Small intestine (tissue), 7 donors: ENCODE data around the gene C20orf144. TPM values are rescaled to one million over a fixed set of nuclear protein-coding genes. Genes with fewer than 3 reads are reported as not detected.
"Not testable (repeated sequence)": the region's sequence is repeated elsewhere in the genome, so short reads cannot be mapped to it uniquely, and the experiment has no call there.

Source experiments
- DNase-seq, 2 donors: peaks; one replicate each; pipeline versions ENCODE4 v3.0.0 to v3.0.0-alpha.2; 2013
- FAIRE-seq: peaks from 2 replicates; lab custom pipeline; 2012; peaks lifted over from hg19 to GRCh38; lab: Jason Lieb, UNC
- H3K27ac ChIP-seq, 3 donors: one replicate each; pipeline ENCODE4 v1.5.1; 2013; ENCODE audit warnings: low read length in 2 of 3, mild to moderate bottlenecking in 2 of 3, control low read depth in 1 of 3, inconsistent platforms in 1 of 3, low read depth in 1 of 3, moderate library complexity in 1 of 3
- H3K27me3 ChIP-seq, 3 donors: one replicate each; pipeline ENCODE4 v1.6.1; 2013; ENCODE audit warnings: low read length in 3 of 3, inconsistent platforms in 1 of 3; ENCODE audit not compliant: control insufficient read depth in 3 of 3, insufficient read depth in 3 of 3
- H3K36me3 ChIP-seq, 3 donors: one replicate each; pipeline ENCODE4 v1.6.1; 2013; ENCODE audit warnings: low read length in 3 of 3, inconsistent platforms in 1 of 3, low read depth in 1 of 3, mild to moderate bottlenecking in 1 of 3, moderate library complexity in 1 of 3; ENCODE audit not compliant: control insufficient read depth in 3 of 3, insufficient read depth in 2 of 3
- H3K4me1 ChIP-seq, 3 donors: one replicate each; pipeline ENCODE4 v1.6.1; 2013; ENCODE audit warnings: low read length in 2 of 3, inconsistent platforms in 1 of 3, low read depth in 1 of 3, mild to moderate bottlenecking in 1 of 3, moderate library complexity in 1 of 3; ENCODE audit not compliant: control insufficient read depth in 3 of 3, insufficient read depth in 2 of 3
- H3K4me3 ChIP-seq, 3 donors: one replicate each; pipeline ENCODE4 v1.5.1; 2013; ENCODE audit warnings: low read length in 3 of 3, control low read depth in 1 of 3, inconsistent platforms in 1 of 3, low read depth in 1 of 3, mild to moderate bottlenecking in 1 of 3, moderate library complexity in 1 of 3
- H3K9me3 ChIP-seq, 2 donors: one replicate each; pipeline ENCODE4 v1.6.1; 2013; ENCODE audit warnings: low read depth in 1 of 2, low read length in 1 of 2; ENCODE audit not compliant: control insufficient read depth in 2 of 2, insufficient read depth in 1 of 2
- WGBS, 3 donors: extraction: QIAGEN DNeasy Blood & Tissue Kit; methylation state at CpG; one replicate each; pipeline ENCODE4 v1.1.7; 2013; 5-methylcytosine and 5-hydroxymethylcytosine counted together
- polyA plus RNA-seq, 4 donors: library from polyadenylated mRNA; stranded (reverse) in 3 of 4; unstranded in 1 of 4; fragments of 200-250 nt in 3 of 4; fragments of 120-200 nt in 1 of 4; gene quantifications; one replicate each; pipeline versions ENCODE4 v1.2.1 to v1.2.3, GENCODE V29; 2013
- donor health status: healthy with polysubstance abuse.
- donor health status: control.
- donor health status: control.
- donor health status: Bipolar disorder and iron deficiency.
- donor health status: healthy.

The C20orf144 gene
- polyA plus RNA-seq, 4 donors = 0.07 to 0.41 TPM; not detected in 2

DNA sequence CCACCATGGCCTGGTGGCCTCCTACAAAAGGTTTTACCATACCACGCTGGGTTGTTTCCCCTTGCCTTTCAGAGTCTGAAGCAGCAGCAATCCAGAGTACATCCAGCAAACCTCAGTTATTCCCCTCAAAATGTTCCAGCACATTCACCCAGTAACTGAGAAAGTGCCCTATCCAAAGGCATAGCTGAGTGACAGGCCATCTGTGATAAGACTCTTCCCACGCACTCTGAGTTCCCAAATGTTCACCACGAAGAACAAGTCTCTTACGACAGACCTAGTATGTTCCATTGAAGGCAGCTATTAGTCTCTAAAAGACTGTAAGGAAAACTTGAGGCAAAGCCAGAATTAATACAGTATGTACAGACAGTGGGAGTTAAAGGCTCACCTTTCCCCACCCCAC lies 31.6 kb upstream of the C20orf144 start:
- Histone ChIP-seq H3K4me3 (no peak overlapping the region), H3K9me3 (no peaks in the 10 kb centered on the region), H3K27me3 (no peaks in the 10 kb centered on the region), H3K4me1 (no peaks in the 10 kb centered on the region), H3K27ac (no peak overlapping the region), H3K36me3 (peaks cover 5 to 66% (median 13%) of the 10 kb centered on the region in 3 donors)
- 92 to 96% (median 93%) methylated on average over 4 of the region's 4 CpGs for WGBS, 3 donors
- FAIRE-seq (no peak), DNase-seq (no peak)

DNA sequence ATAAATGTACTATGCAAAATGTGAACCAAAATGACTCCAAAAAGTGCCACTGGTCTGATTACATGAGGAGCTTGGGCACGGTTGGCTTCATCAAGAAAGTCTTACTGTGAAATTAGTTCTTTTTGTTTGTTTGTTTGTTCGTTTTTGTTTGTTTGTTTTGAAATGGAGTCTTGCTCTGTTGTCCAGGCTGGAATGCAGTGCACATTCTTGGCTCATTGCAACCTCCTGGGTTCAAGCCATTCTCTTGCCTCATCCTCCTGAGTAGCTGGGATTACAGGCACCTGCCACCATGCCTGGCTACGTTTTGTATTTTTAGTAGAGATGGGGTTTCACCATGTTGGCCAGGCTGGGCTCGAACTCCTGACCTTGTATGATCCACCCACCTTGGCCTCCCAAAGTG lies 30.2 kb upstream of the C20orf144 start:
- H3K27me3 ChIP-seq, H3K4me3 ChIP-seq, H3K9me3 ChIP-seq, H3K27ac ChIP-seq, FAIRE-seq, H3K4me1 ChIP-seq, DNase-seq: not testable (repeated sequence)
- peaks cover 8 to 64% (median 11%) of the 10 kb centered on the region in 3 donors for H3K36me3 ChIP-seq
- WGBS, 3 donors = 82 to 92% (median 92%) methylated on average over 4 of the region's 4 CpGs

DNA sequence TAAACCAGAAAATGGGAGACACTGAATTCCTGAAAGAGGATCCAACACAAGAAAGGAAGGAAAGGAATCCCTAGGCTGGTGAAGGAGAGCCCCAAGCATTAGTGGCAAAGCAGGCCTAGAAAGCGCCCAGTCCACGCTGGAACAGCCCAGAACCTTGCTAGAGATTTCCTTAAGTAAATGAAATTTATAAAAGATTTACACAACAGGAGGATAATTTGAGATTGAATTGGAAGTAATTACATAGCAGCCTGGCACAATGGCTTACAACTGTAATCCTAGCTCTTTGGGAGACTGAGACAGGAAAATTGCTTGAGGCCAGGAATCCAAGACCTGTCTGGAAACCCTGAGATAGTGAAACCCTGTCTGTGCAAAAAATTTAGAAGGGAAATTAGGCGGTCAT lies 26.8 kb upstream of the C20orf144 start:
- FAIRE-seq = no peak
- no peaks in the 10 kb centered on the region for H3K27me3 ChIP-seq
- H3K36me3 ChIP-seq = peaks cover 9 to 65% (median 20%) of the 10 kb centered on the region in 3 donors
- no peaks in the 10 kb centered on the region for H3K4me1 ChIP-seq
- no peak overlapping the region for H3K4me3 ChIP-seq
- WGBS, 3 donors = 96 to 99% (median 97%) methylated on average over 3 of the region's 3 CpGs
- no peak overlapping the region for H3K27ac ChIP-seq
- DNase-seq = no peak
- no peaks in the 10 kb centered on the region for H3K9me3 ChIP-seq

DNA sequence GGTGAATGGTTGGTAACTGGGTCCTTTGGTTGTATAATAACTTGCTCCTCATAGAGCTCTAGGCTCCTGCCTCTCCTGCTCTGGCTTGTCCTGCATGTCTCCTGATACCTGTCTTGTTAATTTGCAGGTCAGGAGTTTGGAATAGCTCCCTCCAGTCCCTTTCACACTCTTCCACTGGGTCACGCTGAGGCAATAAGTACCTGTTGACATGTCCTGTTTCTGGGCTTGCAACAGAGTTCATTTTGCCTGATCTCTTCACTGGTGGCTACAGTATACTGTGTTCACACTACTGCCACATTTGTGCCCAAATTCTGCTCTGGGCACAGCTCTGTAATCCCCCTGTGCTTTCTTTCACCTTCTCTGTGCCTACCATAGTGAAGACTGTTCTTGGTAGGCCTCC lies 25.4 kb upstream of the C20orf144 start:
- Histone ChIP-seq H3K9me3 (no peaks in the 10 kb centered on the region), H3K36me3 (peaks cover 14 to 63% (median 25%) of the 10 kb centered on the region in 3 donors), H3K4me1 (no peaks in the 10 kb centered on the region), H3K4me3 (no peak overlapping the region), H3K27me3 (no peaks in the 10 kb centered on the region), H3K27ac (no peak overlapping the region)
- DNase-seq (no peak), FAIRE-seq (no peak)
- 91 to 100% (median 96%) methylated on average over 1 of the region's 1 CpG for WGBS, 3 donors

DNA sequence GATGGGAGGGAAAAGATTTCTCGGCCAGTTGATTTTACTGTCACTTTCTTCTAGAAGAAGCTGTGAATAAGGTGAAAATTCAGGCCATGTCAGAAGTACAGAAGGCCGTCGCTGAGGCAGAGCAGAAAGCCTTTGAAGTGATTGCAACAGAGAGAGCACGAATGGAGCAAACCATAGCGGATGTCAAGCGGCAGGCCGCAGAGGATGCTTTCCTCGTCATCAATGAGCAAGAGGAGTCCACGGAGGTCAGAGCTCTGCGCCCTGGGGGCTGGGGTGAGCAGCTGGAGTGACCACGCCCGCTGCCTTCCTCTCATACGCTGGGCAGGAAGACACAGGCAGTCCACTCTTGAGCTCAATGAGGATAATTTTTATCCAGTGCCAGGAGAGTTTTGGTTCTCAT lies 21.8 kb upstream of the C20orf144 start:
- 84 to 88% (median 84%) methylated on average over 13 of the region's 13 CpGs for WGBS, 3 donors
- DNase-seq (no peak), FAIRE-seq (no peak)
- peaks cover 0 to 4% (median 0%) of the 10 kb centered on the region in 3 donors for H3K4me1 ChIP-seq
- no peak overlapping the region for H3K27ac ChIP-seq
- H3K36me3 ChIP-seq = peaks cover 17 to 65% (median 29%) of the 10 kb centered on the region in 3 donors
- H3K9me3 ChIP-seq = no peaks in the 10 kb centered on the region
- no peaks in the 10 kb centered on the region for H3K27me3 ChIP-seq
- H3K4me3 ChIP-seq = no peak overlapping the region

DNA sequence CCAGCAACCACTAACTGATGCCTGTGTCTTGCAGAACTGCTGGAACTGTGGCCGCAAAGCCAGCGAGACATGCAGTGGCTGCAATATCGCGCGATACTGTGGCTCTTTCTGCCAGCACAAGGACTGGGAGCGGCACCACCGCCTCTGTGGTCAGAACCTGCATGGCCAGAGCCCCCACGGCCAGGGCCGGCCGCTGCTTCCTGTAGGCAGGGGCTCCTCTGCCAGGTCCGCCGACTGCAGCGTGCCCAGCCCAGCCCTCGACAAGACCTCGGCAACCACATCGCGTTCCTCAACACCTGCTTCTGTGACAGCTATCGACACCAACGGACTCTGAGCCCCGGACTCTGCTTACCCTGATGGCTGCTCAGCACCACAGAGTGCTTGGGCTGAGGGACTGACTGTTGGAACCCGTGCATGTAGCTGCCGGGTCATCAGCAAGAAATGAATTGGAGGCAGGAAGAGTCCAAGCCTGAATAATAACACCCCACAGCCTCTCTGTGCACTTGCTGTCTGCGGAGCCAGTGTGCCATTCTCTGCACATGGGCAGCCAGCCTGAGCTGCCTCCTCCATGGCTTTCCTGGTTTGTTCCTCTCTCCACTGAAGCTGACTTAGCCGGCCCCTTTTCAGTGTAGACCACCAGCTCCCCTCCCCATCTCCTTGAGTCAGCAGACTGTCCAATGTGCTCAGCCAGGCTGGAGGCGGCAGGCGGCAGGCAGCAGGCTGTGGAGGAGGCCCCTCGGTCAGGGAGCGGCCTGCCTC lies 17.6 kb upstream of the C20orf144 start:
- WGBS, 3 donors = 91 to 93% (median 91%) methylated on average over 28 of the region's 28 CpGs
- H3K4me1 ChIP-seq = peaks cover 0 to 9% (median 0%) of the 10 kb centered on the region in 3 donors
- no peaks in the 10 kb centered on the region for H3K9me3 ChIP-seq
- no peak overlapping the region for H3K4me3 ChIP-seq
- H3K27ac ChIP-seq = no peak overlapping the region
- no peaks in the 10 kb centered on the region for H3K27me3 ChIP-seq
- DNase-seq (no peak), FAIRE-seq (no peak)
- H3K36me3 ChIP-seq = peaks cover 14 to 76% (median 18%) of the 10 kb centered on the region in 3 donors

GRCh38 chr20:33645072-33645358 lies 17.1 kb upstream of the C20orf144 start:
- H3K36me3 ChIP-seq = peaks cover 14 to 72% (median 14%) of the 10 kb centered on the region in 3 donors
- H3K27me3 ChIP-seq = no peaks in the 10 kb centered on the region
- DNase-seq (peak in 1 of 2 donors; percentile 71), FAIRE-seq (no peak)
- no peaks in the 10 kb centered on the region for H3K9me3 ChIP-seq
- no peak overlapping the region for H3K4me3 ChIP-seq
- 51 to 67% (median 60%) methylated on average over 4 of the region's 4 CpGs for WGBS, 3 donors
- H3K27ac ChIP-seq = no peak overlapping the region
- peaks cover 0 to 9% (median 0%) of the 10 kb centered on the region in 3 donors for H3K4me1 ChIP-seq

DNA sequence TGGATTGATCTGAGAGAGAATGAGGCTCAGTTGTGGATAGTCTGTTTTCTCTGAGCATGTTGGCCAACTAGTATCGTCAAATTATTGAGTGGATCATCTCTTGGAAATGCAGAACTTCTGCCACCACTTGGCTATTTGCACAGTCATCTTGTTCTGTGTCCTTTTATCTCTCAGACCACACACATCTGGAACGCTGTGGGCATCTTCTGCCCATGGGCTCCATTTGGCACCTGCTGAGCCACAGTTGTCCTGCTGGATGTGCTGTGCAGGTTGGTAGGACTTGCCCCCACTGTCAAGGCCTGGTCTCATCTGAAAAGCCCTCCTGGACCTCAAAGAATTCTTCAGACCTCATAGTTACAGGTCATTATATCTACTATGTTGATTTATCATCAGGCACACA lies 16.7 kb upstream of the C20orf144 start:
- FAIRE-seq = no peak
- Histone ChIP-seq H3K4me3 (no peak overlapping the region), H3K27ac (no peak overlapping the region), H3K9me3 (no peaks in the 10 kb centered on the region), H3K4me1 (peaks cover 0 to 9% (median 0%) of the 10 kb centered on the region in 3 donors), H3K27me3 (no peaks in the 10 kb centered on the region), H3K36me3 (peaks cover 13 to 69% (median 14%) of the 10 kb centered on the region in 3 donors)
- 87 to 97% (median 93%) methylated on average over 2 of the region's 2 CpGs for WGBS, 3 donors
- DNase-seq = no peak
